ENCODE measurements around the gene SNCAIP.

DNA sequence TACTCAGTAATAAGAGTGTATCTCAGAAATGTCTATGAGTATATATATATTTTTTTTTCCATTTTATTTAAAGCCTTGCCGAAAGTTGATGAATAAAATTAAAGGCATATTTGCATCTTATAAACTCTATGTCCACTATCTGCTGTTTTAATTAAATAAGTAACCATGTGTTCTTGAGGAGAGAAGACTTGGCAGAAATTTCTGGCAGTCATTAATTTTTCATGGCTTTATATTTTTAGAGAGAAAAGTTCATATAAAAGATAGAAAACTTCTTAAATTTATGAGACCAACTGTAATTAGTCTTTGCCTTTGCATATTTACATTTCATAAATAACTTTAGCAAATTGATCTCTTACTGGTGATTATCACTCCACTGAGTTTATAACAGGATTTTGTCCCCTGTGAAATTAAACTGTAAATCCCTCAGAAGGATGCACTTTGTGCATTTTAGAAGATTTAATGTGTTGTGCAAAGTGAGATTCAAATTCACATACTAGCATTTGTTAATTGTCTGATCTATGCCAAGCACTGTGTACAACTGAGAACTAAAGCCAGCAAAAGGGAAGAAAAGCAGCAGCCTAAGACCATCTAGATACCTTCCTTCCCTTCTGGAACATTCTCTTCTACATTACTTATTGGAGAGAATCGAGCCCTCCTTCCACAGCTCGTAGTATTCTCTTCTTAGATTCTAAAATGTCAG is 108.7 kb downstream of the SNCAIP start:
- no peak for TF ChIP-seq POLR2A (IDR thresholded peaks at IDR 0.05)
- TF ChIP-seq, protein P1, sequence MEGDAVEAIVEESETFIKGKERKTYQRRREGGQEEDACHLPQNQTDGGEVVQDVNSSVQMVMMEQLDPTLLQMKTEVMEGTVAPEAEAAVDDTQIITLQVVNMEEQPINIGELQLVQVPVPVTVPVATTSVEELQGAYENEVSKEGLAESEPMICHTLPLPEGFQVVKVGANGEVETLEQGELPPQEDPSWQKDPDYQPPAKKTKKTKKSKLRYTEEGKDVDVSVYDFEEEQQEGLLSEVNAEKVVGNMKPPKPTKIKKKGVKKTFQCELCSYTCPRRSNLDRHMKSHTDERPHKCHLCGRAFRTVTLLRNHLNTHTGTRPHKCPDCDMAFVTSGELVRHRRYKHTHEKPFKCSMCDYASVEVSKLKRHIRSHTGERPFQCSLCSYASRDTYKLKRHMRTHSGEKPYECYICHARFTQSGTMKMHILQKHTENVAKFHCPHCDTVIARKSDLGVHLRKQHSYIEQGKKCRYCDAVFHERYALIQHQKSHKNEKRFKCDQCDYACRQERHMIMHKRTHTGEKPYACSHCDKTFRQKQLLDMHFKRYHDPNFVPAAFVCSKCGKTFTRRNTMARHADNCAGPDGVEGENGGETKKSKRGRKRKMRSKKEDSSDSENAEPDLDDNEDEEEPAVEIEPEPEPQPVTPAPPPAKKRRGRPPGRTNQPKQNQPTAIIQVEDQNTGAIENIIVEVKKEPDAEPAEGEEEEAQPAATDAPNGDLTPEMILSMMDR (IDR thresholded peaks at IDR 0.05), result no peak

All from transverse colon (tissue), 3 donors.